RWPE1 (cell line): ENCODE results near the gene TBC1D14.
"Not testable (repeated sequence)": the region's sequence is repeated elsewhere in the genome, so short reads cannot be mapped to it uniquely, and the experiment has no call there.

Source experiments
- CTCF ChIA-PET: fragments of 350-600 bp; sonication (Branson Sonifier 250); formaldehyde crosslinking; extraction: SDS; loops from one replicate; lab custom pipeline; 2021; lab: Yijun Ruan, JAX
- POLR2A ChIA-PET: fragments of 400-600 bp; formaldehyde crosslinking; extraction: SDS; loops from one replicate; lab custom pipeline; 2020; ENCODE audit warnings: antibody characterized with exemption; ENCODE audit not compliant: low non-redundant PET; lab: Yijun Ruan, JAX
- DNase-seq: peaks from one replicate; pipeline ENCODE4 v3.0.0; 2012; ENCODE audit warnings: low spot score
- H3K27ac ChIP-seq: fragments of 450-650 bp; 2 replicates; pipeline ENCODE4 v1.5.1; 2017
- TF ChIP-seq, protein P1 (sequence below): fragments of 450-650 bp; conservative IDR thresholded peaks from 2 replicates; pipeline ENCODE4 v1.5.1; 2017; ENCODE audit warnings: low read depth, mild to moderate bottlenecking

The TBC1D14 gene

DNA sequence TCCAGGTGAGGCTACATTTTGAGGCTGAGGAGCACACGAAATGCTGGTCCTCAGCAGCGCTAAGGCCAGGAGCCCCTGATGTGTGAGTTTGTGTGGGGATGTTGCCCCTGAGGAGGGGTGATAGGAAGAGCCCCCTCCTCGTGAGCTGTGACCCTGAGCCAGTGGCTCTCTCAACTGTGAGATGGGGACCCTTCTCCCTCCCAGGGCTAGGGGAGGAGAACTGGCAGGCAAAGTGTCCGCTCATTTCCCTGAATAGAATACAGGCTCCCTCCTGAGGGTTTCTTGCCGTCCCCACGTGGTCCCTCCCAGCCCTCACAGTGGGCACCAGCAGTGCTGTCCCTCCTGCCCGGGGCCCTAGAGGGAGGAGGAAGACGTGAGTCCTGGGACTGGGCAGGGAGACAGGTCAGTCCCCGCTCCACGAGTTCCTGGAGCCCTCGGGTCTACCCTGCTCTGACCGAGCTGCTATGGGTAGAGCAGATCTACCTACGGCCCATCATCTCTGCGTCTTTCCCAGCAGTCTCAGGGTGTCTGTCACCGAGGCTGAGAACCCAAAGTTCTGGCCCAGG, 21.0 kb upstream of the TBC1D14 start:
- ChIA-PET CTCF (no interaction called here), POLR2A (no interaction called here)
- DNase-seq, result no peak
- H3K27ac ChIP-seq, result no peak overlapping the region
- TF ChIP-seq, protein P1, sequence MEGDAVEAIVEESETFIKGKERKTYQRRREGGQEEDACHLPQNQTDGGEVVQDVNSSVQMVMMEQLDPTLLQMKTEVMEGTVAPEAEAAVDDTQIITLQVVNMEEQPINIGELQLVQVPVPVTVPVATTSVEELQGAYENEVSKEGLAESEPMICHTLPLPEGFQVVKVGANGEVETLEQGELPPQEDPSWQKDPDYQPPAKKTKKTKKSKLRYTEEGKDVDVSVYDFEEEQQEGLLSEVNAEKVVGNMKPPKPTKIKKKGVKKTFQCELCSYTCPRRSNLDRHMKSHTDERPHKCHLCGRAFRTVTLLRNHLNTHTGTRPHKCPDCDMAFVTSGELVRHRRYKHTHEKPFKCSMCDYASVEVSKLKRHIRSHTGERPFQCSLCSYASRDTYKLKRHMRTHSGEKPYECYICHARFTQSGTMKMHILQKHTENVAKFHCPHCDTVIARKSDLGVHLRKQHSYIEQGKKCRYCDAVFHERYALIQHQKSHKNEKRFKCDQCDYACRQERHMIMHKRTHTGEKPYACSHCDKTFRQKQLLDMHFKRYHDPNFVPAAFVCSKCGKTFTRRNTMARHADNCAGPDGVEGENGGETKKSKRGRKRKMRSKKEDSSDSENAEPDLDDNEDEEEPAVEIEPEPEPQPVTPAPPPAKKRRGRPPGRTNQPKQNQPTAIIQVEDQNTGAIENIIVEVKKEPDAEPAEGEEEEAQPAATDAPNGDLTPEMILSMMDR, result no peak

DNA sequence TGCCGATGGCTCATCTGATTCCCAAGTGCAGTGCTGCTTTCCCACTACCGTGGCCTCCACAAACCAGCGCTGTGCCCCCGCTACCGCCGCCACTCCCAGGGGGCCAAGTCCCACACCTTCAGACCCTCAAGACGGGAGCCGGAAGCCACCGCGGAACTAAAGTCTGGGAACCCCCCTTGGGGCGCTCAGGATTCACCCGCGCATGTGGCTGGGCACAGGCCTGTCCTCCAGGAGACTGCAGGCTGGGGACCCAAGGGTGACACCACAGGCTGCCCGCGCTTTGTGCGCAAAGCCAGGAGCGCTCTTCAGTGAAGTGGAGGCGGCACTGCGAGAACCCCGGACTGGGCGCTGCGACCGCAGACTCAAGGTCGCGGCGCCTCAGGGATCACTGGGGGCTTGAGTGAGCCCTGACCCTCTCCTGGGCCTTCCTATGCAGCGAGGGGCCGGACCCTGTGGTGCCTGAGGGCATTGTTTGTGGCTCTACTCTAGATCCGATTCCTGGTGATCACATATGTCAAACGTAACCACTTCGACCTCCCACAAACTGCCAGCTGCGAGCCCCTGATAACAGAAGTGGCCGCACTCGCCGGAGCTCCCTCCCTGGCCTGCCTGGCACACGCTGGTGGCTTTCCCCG, 20.4 kb upstream of the TBC1D14 start:
- POLR2A ChIA-PET, result no interaction called here
- CTCF ChIA-PET, result no interaction called here

DNA sequence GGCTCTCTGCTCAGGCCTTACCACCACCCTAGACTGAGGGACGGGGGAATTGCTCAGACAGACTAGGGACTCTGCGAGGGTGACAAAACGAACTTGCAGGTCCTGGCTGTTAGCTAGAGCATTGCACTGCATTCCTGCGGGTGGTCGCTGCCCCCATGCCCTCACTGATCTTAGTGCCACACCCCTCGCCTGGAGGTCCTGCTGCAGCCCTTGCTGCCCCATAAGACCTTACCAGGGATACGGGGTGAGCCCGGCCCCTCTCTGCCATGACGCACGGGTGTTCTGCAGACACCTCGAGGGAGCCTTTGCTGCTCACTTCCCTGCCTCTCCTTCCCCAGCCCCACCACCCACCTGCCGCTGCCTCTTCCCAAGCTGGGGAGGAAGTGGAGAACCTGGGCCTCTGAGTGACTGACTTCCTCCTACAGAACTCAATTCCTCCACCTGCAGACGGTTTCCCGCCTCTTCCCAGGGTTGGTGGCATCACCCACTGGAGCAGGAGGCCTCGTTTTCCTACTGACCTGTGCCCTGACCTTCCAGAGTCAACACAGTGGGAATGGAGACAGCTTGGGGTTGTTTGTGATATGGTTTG, 19.8 kb upstream of the TBC1D14 start:
- TF ChIP-seq, protein P1, result no peak
- ChIA-PET CTCF (no interaction called here), POLR2A (no interaction called here)
- H3K27ac ChIP-seq, result no peak overlapping the region
- DNase-seq, result no peak

More for the DNA sequence above, 20.4 kb upstream of the TBC1D14 start:
- TF ChIP-seq, protein P1, result no peak
- DNase-seq, result no peak
- H3K27ac ChIP-seq, result no peak overlapping the region

DNA sequence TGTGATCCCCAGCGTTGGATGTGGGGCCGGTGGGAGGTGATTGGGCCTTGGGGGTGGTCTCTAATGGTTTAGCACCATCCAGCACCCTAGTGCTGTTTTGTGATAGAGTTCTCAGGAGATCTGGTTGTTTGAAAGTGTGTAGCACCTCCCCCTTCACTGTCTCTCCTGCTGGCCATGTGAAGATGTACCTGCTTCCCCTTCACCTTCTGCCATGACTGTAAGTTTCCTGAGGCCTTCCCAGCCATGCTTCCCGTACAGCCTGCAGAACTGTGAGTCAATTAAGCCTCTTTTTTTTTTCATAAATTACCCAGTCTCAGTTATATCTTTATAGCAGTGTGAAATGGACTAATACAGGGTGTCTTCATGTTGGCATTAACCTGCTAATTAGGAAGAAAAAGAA, 19.3 kb upstream of the TBC1D14 start:
- no peak for DNase-seq
- no peak overlapping the region for H3K27ac ChIP-seq
- ChIA-PET CTCF (no interaction called here), POLR2A (no interaction called here)
- TF ChIP-seq, protein P1, result no peak

DNA sequence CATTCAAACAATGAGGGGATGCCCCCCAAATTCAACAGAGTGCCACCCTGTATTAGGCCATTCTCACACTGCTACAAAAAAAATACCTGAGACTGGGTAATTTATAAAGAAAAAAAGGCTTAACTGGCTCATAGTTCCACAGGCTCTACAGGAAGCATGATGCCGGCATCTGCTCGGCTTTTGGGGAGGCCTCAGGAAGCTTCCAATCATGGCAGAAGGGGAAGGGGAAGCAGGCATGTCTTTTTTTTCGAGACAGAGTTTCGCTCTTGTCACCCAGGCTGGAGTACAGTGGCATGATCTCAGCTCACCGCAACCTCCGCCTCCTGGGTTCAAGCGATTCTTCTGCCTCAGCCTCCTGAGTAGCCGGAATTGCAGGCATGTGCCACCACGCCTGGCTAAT, 18.7 kb upstream of the TBC1D14 start:
- CTCF ChIA-PET, DNase-seq, H3K27ac ChIP-seq, POLR2A ChIA-PET: not testable (repeated sequence)

DNA sequence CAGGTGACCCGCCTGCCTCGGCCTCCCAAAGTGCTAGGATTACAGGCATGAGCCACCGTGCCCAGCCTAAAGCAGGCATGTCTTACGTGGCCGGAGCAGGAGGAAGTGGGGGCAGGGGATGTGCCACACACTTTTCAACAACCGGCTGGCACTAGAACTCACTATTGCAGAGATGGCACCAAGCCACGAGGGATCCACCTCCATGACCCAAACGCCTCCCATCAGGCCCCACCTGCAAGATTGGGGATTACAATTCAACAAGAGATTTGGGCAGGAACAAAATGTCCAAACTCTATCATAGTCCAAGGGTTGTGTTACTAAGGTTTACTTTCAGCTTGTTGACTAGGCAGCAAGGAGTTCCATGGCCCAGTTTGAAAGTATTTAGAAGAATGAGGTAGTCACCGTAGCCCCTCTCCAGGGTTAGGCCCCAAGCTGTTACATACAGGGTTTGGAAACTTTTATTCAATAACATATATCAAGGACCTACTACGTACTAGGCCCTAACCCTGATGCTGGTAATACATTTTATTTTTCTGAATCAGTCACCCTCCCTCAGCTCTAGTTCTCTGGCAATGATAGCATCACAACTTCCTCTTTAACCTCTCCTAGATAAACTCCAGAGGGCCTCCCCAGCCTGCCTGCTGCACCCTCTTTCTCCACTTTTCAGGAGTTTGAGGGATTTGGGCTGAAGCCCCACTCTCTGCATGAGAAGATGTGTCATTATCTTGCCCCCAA, 18.0 kb upstream of the TBC1D14 start:
- POLR2A ChIA-PET, result no interaction called here
- no peak for DNase-seq
- H3K27ac ChIP-seq, result peak overlapping the region; percentile 57

More for the DNA sequence above, 18.0 kb upstream of the TBC1D14 start:
- TF ChIP-seq, protein P1, result no peak
- CTCF ChIA-PET, result no interaction called here
